H9 (cell line): ENCODE results near the gene ZFTA. TPM values are rescaled to one million over a fixed set of nuclear protein-coding genes. Genes with fewer than 3 reads are reported as not detected.
A peak's percentile ranks its signal among the peaks of the same experiment; 100 is the strongest.

Experiments used
- DNase-seq: peaks from one replicate; pipeline ENCODE4 v3.0.0-alpha.2; 2017
- H2AFZ ChIP-seq: one replicate; pipeline ENCODE4 v1.6.1; 2013; ENCODE audit warnings: mild to moderate bottlenecking, low read length, control low read depth, moderate library complexity
- H2AK5ac ChIP-seq: 2 replicates; pipeline ENCODE4 v1.6.1; 2013; ENCODE audit warnings: low read length, control low read depth, mixed read lengths; ENCODE audit not compliant: insufficient read length
- H2BK120ac ChIP-seq: one replicate; pipeline ENCODE4 v1.6.1; 2013; ENCODE audit warnings: low read depth, mild to moderate bottlenecking, low read length, control low read depth, inconsistent platforms; ENCODE audit not compliant: poor library complexity, severe bottlenecking
- H2BK12ac ChIP-seq: 2 replicates; pipeline ENCODE4 v1.6.1; 2013; ENCODE audit warnings: low read length, control low read depth, mixed read lengths, low read depth; ENCODE audit not compliant: insufficient read length
- H2BK15ac ChIP-seq: 2 replicates; pipeline ENCODE4 v1.6.1; 2013; ENCODE audit warnings: low read depth, low read length, control low read depth
- H2BK20ac ChIP-seq: one replicate; pipeline ENCODE4 v1.6.1; 2013; ENCODE audit warnings: low read depth, mild to moderate bottlenecking, low read length, control low read depth, inconsistent platforms; ENCODE audit not compliant: poor library complexity, severe bottlenecking
- H2BK5ac ChIP-seq: 2 replicates; pipeline ENCODE4 v1.6.1; 2013; ENCODE audit warnings: low read length, control low read depth, mixed read lengths; ENCODE audit not compliant: insufficient read length
- H3K14ac ChIP-seq: 2 replicates; pipeline ENCODE4 v1.6.1; 2013; ENCODE audit warnings: low read length, control low read depth; ENCODE audit not compliant: insufficient read depth
- H3K18ac ChIP-seq: 2 replicates; pipeline ENCODE4 v1.6.1; 2013; ENCODE audit warnings: low read depth, mild to moderate bottlenecking, mixed read lengths, low read length, control low read depth; ENCODE audit not compliant: insufficient read length
- H3K23ac ChIP-seq: 2 replicates; pipeline ENCODE4 v1.6.1; 2013; ENCODE audit warnings: low read length, control low read depth, mixed read lengths, low read depth; ENCODE audit not compliant: insufficient read length
- H3K23me2 ChIP-seq: 2 replicates; pipeline ENCODE4 v1.6.1; 2013; ENCODE audit warnings: low read depth, mild to moderate bottlenecking, mixed read lengths, low read length, control low read depth; ENCODE audit not compliant: insufficient read length, poor library complexity, severe bottlenecking
- H3K27ac ChIP-seq: 2 replicates; pipeline ENCODE4 v1.5.1; 2013; ENCODE audit warnings: low read length, control low read depth, mixed read lengths, low read depth; ENCODE audit not compliant: insufficient read length
- H3K27me3 ChIP-seq: 2 replicates; pipeline ENCODE4 v1.6.1; 2013; ENCODE audit warnings: low read length, control low read depth, inconsistent platforms; ENCODE audit not compliant: insufficient read depth
- H3K4ac ChIP-seq: 2 replicates; pipeline ENCODE4 v1.6.1; 2013; ENCODE audit warnings: low read depth, mild to moderate bottlenecking, control low read depth, inconsistent platforms, low read length, moderate library complexity
- H3K4me1 ChIP-seq: 2 replicates; pipeline ENCODE4 v1.6.1; 2013; ENCODE audit warnings: low read length, control low read depth, inconsistent platforms; ENCODE audit not compliant: insufficient read depth
- H3K4me2 ChIP-seq: 2 replicates; pipeline ENCODE4 v1.6.1; 2013; ENCODE audit warnings: low read length, control low read depth, mixed read lengths; ENCODE audit not compliant: insufficient read length, insufficient read depth
- H3K56ac ChIP-seq: 2 replicates; pipeline ENCODE4 v1.6.1; 2013; ENCODE audit warnings: low read depth, mild to moderate bottlenecking, mixed read lengths, low read length, control low read depth; ENCODE audit not compliant: insufficient read length
- H3K79me1 ChIP-seq: 2 replicates; pipeline ENCODE4 v1.6.1; 2013; ENCODE audit warnings: low read depth, mild to moderate bottlenecking, moderate library complexity, low read length, control low read depth, inconsistent platforms; ENCODE audit not compliant: insufficient read depth, poor library complexity, severe bottlenecking
- H3K79me2 ChIP-seq: 2 replicates; pipeline ENCODE4 v1.6.1; 2013; ENCODE audit warnings: low read length, control low read depth, inconsistent platforms; ENCODE audit not compliant: insufficient read depth
- H3K9ac ChIP-seq: 2 replicates; pipeline ENCODE4 v1.6.1; 2013; ENCODE audit warnings: low read length, control low read depth, mixed read lengths; ENCODE audit not compliant: insufficient read length; ENCODE audit errors: extremely low read depth
- H3K9me3 ChIP-seq: one replicate; pipeline ENCODE4 v1.6.1; 2013; ENCODE audit warnings: low read depth, low read length, inconsistent platforms; ENCODE audit not compliant: control insufficient read depth
- H3T11ph ChIP-seq: one replicate; pipeline ENCODE4 v1.6.1; 2013; ENCODE audit warnings: mild to moderate bottlenecking, low read length, control low read depth, inconsistent platforms
- H4K20me1 ChIP-seq: one replicate; pipeline ENCODE4 v1.6.1; 2013; ENCODE audit not compliant: control insufficient read depth, insufficient read length, insufficient read depth
- H4K5ac ChIP-seq: 2 replicates; pipeline ENCODE4 v1.6.1; 2013; ENCODE audit warnings: low read depth, mild to moderate bottlenecking, mixed read lengths, low read length, control low read depth; ENCODE audit not compliant: insufficient read length
- H4K8ac ChIP-seq: replicated peaks from 2 replicates; pipeline ENCODE4 v1.6.1; 2013; ENCODE audit warnings: low read length, control low read depth, mixed read lengths, low read depth; ENCODE audit not compliant: insufficient read length
- H4K91ac ChIP-seq: 2 replicates; pipeline ENCODE4 v1.6.1; 2013; ENCODE audit warnings: low read depth, mild to moderate bottlenecking, moderate library complexity, mixed read lengths, low read length, control low read depth; ENCODE audit not compliant: insufficient read length
- H3K27ac Mint-ChIP-seq, 3 experiments: 2 replicates in 2 of 3; 3 replicates in 1 of 3; pipeline ENCODE4 v1.8.0; 2020 to 2021; ENCODE audit warnings: mixed read lengths in 3 of 3, mild to moderate bottlenecking in 1 of 3, moderate library complexity in 1 of 3
- H3K27me3 Mint-ChIP-seq: 2 replicates; pipeline ENCODE4 v1.8.0; 2021; ENCODE audit warnings: low read depth, mild to moderate bottlenecking, moderate library complexity, mixed read lengths
- H3K36me3 Mint-ChIP-seq, 3 experiments: 2 replicates in 2 of 3; 3 replicates in 1 of 3; pipeline ENCODE4 v1.8.0; 2020 to 2021; ENCODE audit warnings: low read depth in 3 of 3, mixed read lengths in 3 of 3; ENCODE audit not compliant: insufficient read depth in 1 of 3
- H3K4me1 Mint-ChIP-seq, 2 experiments: 2 replicates each; pipeline ENCODE4 v1.8.0; 2020; ENCODE audit warnings: mixed read lengths in 2 of 2
- H3K4me3 Mint-ChIP-seq, 2 experiments: 2 replicates in 1 of 2; 3 replicates in 1 of 2; pipeline ENCODE4 v1.8.0; 2020 to 2021; ENCODE audit warnings: mild to moderate bottlenecking in 2 of 2, mixed read lengths in 2 of 2, moderate library complexity in 1 of 2
- H3K9me3 Mint-ChIP-seq, 2 experiments: 2 replicates in 1 of 2; 3 replicates in 1 of 2; pipeline ENCODE4 v1.8.0; 2020; ENCODE audit warnings: mild to moderate bottlenecking in 2 of 2, mixed read lengths in 2 of 2, moderate library complexity in 1 of 2
- CTCF ChIP-seq: fragments of 200-600 bp; sonication (generic); conservative IDR thresholded peaks from 3 replicates; pipeline ENCODE4 v1.8.0; 2021; ENCODE audit warnings: antibody characterized with exemption, mild to moderate bottlenecking
- WGBS: extraction: QIAGEN DNeasy Blood & Tissue Kit; methylation state at CpG from one replicate; pipeline ENCODE4 v1.1.7; 2013; ENCODE audit warnings: missing lambda C conversion rate, low lambda C conversion rate, mixed read lengths; ENCODE audit not compliant: insufficient read length; ENCODE audit errors: extremely low coverage; 5-methylcytosine and 5-hydroxymethylcytosine counted together
- total RNA-seq: library from RNA; stranded (reverse); gene quantifications from 2 replicates; pipeline ENCODE4 v1.2.1, GENCODE V29; 2021

ZFTA gene
- total RNA-seq, 1 experiment from 2014 or later, result 48.2 TPM

- Histone ChIP-seq H2BK12ac (no peak overlapping the region), H3K4ac (no peak overlapping the region), H3K14ac (no peak overlapping the region), H2BK15ac (no peak overlapping the region), H2BK5ac (no peak overlapping the region), H3K56ac (no peak overlapping the region), H3K23ac (no peak overlapping the region), H4K20me1 (no peaks in the 10 kb centered on the region), H4K91ac (no peak overlapping the region), H3K27ac (no peak overlapping the region), H3K27me3 (peaks cover 5% of the 10 kb centered on the region; the same call in 1 of the 2 replicates), H2AK5ac (no peak overlapping the region), H3K9ac (no peak overlapping the region), H3K79me1 (no peaks in the 10 kb centered on the region), H2BK20ac (no peak overlapping the region), H3K18ac (no peak overlapping the region), H4K8ac (no peak overlapping the region), H2AFZ (no peak overlapping the region), H3K9me3 (no peaks in the 10 kb centered on the region), H3K23me2 (peaks cover 23% of the 10 kb centered on the region), H3K79me2 (peaks cover 3% of the 10 kb centered on the region; the same call in 1 of the 2 replicates), H2BK120ac (no peak overlapping the region), H3K4me1 (peaks cover 3% of the 10 kb centered on the region; the same call in 1 of the 2 replicates), H3T11ph (no peak overlapping the region), H3K4me2 (peak overlapping the region; percentile 78), H4K5ac (no peak overlapping the region)
- peaks cover 0 to 22% (median 4%) of the 10 kb centered on the region in 3 experiments; a peak in 4 of 7 replicates for H3K36me3 Mint-ChIP-seq
- H3K27me3 Mint-ChIP-seq, result peaks cover 18% of the 10 kb centered on the region
- peaks cover 39 to 40% of the 10 kb centered on the region in 2 experiments for H3K4me1 Mint-ChIP-seq
- WGBS, result no CpG with 5 or more reads among the region's 7 CpGs
- H3K9me3 Mint-ChIP-seq, result 0 out of 5 replicates have a peak, but pooled peaks cover 0 to 2% of the 10 kb centered on the region in 2 experiments
- no peak for DNase-seq
- TF ChIP-seq CTCF, result no peak
- 0 out of 7 replicates have a peak overlapping the region, but pooled peaks of 1 of the 3 experiments have one; percentile 12 for H3K27ac Mint-ChIP-seq
- H3K4me3 Mint-ChIP-seq, result peak overlapping the region; percentile 90 to 94
These were observed 1.9 kb downstream of the ZFTA start for GRCh38 chr11:63766531-63767235.
